Activated CD8-positive, alpha-beta memory T cell treated with anti-CD3 and anti-CD28 coated beads for 48 hours (primary cell): ENCODE results near the gene MACROD2.

Experiments used
- DNase-seq, 3 experiments: peaks; one replicate each; pipeline ENCODE4 v3.0.0-alpha.2; 2020; ENCODE audit warnings: low read depth in 2 of 3, low spot score in 2 of 3

MACROD2 gene

DNA sequence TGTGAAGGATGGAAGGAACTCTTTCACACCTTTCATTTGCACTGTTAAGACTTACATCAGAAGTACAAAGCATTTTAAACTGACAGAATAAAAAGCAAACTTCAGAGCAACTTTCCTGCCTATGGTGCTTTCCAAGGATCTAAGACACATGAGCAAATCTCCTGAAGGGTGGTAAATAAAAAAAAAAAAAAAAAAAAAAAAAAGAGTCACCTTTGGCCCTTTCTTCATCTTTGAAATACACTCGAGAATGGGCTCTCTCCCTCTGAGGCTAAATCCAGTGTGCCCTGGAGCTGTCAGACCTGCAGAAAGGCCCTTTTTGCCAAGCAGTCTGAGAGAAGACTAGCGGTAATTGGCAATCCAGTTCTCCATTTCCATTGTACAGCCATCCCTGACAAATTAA is 1455.9 kb downstream of the MACROD2 start:
- no peak for DNase-seq

DNA sequence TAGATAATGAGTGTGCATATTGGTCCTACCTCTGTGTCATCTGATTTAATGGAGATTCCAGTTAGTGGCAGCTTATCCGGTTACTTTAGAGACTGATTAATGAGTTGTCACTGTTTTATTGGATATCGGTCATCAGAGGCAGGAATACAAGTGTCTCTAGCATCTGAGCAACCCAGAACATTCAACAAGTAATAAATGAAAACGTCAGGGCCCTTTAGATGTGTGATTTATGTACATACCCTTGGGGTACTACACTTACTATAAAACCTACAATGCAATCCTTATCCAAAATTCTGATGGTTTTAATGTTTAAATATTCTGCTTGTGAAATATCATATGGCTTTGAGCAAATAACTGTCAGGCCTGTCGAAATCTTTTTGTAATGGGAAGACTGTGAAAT is 1460.0 kb downstream of the MACROD2 start:
- no peak for DNase-seq

DNA sequence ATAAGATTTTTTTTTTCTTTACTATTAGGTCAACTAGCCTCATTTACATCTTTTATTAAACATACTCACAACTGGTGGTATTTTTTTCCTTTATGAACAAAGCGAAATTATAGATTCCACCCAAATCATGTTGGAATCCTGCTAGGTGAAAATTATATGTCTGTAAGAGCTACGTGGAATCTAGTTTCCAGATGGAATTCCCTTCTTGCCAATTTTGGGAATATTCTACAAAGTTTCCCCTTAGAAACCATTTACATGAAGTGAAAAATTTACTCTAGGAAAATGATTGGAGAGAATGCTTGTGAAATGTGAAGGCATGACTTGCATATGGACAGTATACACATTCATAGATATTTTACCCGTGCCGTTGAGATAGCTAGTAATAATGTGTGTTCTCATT is 1466.6 kb downstream of the MACROD2 start:
- no peak for DNase-seq

GRCh38 chr20:15475483-15475882 is 1480.2 kb downstream of the MACROD2 start:
- DNase-seq, result no peak

DNA sequence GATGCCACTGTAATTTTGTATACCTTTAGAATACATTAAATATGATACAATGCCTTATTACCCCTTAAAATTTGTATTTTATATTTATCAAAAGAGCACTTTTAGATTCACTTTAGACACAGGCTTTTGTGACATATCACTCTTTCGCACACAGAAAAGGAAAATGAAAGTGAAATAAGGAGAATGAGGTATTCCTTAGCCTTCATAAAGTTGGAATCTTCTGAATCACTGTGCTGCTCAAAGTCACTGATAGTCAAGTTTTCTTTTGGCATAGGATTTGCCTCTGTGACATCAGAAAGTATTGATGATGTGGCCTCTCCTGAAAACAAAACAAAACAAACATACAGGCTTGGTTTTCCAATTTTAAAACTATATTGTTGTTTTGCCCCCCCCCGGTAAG is 1480.9 kb downstream of the MACROD2 start:
- DNase-seq, result no peak

DNA sequence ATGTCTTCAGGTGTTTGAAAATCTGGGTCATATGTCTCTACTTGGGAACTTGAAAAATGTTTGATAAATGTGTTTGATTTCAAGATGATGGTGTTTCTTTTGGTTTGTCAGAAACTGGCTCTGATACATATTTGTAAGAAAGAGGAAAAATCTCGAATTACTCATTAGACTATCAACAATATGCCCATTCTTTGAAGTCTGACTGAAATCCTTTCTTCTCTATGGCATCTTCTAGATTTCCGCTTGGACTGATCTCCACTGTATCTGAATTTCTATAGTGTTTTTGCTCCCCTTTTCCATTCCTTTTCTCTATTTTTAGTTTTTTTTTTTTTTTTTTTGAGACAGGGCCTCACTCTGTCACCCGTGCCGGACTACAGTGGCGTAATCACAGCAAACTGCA is 1481.5 kb downstream of the MACROD2 start:
- no peak for DNase-seq

- DNase-seq, result no peak
Observed at GRCh38 chr20:15482525-15482924, 1487.2 kb downstream of the MACROD2 start.

GRCh38 chr20:15485519-15485918 is 1490.2 kb downstream of the MACROD2 start:
- no peak for DNase-seq

- DNase-seq, result no peak
Observed at GRCh38 chr20:15487030-15487429, 1491.7 kb downstream of the MACROD2 start.

DNA sequence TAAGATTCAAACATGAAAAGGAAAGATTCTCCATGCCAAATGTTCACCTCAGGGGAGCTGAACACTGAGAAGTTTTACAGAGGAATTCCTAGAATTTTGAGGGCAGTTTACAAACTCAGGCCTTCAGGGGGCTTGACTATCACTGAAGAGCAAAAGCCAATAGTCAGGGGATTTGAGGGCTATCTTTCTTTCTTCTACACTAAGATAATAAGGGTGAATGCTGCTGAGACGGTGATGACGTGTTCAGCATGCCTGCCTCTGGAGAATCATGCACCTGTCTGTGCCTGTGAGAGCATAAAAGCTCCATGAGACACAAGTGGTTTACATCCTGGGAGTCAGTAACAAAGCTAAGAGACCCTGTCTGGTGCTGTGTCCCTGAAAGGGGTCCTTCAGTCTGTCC is 1492.4 kb downstream of the MACROD2 start:
- DNase-seq, result no peak

GRCh38 chr20:15491575-15491974 is 1496.3 kb downstream of the MACROD2 start:
- no peak for DNase-seq

DNA sequence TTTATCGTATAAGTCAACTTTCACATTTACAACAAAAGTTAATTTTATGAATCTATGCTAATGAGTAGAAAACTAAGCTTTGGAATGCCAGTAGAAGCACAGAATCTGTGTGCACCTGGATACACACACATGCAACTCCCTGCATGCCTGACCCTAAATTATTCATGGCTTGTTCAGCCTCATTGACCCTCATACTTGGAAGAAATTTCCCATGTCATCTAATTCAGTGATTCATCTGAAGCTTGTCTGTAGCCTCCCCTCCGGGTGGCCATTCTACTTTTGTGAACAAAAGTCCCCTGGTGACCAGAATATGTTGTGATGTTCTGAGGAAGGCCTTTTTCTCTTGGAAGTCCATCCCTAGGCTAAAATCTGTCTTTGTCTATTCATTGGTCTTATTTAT is 1499.5 kb downstream of the MACROD2 start:
- no peak for DNase-seq

- DNase-seq, result no peak
Observed at GRCh38 chr20:15496501-15497039, 1501.3 kb downstream of the MACROD2 start.

DNA sequence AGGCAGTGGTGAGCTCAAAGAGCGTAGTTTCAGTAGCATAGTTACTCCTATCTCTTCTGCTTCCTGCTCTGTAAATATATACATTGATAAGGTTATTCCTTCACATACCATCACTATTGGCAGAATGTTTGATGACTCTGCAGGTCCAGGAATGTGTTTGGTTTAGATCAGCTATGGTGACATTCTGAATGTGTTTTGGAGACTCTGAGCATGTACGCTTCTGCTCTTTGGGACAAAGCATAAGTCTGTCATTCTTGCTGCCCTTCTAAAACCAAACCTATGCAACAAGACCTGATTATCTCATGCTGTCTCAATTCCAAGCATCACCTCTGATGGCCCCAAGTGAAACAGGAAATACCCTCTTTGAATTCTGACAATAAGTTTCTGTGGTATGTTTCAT is 1503.6 kb downstream of the MACROD2 start:
- no peak for DNase-seq

DNA sequence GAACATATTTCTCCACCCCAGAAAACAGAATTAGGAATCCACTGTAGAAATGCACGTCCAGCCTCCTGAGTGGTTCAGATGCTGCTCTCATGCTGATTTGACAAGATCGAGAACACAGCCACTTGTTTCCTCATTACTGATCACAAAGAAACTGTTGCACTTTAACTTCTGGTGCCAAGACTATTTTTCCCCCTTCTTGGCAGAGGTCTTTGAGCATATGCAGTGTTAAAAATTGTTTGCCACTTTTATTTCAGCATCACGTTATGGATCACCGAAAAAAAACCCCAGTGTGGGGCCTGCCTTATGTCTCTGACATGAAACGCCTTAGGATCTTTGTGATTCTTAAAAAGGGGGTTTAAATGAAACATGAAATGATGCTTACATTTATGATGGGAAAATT is 1511.0 kb downstream of the MACROD2 start:
- no peak for DNase-seq

DNA sequence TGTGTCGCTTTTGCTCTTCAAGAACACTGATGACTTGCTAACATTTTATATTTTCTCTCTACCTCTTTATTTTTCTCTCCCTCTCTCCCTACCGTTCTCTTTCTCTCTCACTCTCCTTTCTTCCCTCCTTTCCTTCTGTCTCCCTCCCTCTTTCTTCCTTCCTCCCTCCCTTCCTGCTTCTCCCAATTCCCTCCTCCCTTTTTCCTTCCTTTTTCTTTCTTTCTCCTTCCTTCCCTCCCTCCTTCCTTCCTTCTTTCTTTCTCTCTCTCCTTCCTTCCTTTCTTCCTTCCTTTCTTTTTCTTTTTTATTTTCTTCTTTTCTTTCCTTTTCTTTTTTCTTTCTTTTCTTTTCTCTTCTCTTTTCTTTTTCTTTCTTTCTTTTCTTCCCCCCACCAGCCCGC is 1511.8 kb downstream of the MACROD2 start:
- DNase-seq, result no peak

GRCh38 chr20:15511551-15511950 is 1516.2 kb downstream of the MACROD2 start:
- DNase-seq, result no peak

DNA sequence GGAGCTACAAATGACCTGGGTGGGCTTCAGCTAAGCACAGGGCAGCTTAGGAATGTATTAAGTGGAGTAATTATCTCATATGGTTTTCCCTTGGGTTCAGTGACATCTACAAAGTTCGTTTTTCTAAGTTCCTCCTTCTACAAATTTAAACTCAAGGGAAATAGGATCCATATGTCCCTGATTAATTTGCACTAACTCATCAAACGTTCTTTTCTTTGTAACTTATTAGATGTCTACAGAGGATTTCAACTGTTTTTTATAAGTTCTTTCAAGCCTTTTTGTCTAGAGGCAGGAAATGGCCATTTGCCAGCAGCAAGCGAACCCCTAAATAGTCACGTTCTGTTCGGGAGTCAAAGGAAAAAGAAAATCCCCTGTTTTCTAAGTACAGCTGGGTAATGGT is 1517.6 kb downstream of the MACROD2 start:
- DNase-seq, result no peak

- DNase-seq, result no peak
Observed at GRCh38 chr20:15515691-15516090, 1520.4 kb downstream of the MACROD2 start.

DNA sequence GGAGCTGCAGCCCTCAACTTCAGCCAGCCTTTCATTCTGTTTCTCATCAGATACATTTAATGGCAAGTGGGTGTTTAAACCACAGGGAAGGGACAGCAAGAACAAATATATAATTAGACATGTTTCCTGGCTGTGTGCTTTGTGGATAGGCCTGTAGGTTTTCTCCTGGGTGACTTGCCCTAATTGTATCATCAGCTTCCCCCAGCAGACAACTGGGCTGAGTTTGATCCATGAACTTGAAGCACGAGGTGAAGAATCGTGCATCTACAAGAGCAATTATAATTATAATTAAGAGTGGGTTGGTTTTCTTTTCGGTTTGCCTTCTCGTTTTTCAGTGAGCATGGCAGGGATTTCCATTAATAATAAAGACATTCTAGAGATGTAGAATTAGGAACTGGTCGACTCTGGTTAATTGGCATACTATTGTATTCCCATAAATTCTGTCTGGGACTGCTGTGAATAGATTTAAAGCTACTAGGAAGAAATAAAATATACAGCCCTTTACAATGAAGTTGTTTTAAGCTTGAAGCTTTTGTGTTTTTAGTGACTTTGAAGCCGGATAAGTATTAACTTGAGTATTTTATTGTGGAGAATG is 1525.7 kb downstream of the MACROD2 start:
- DNase-seq, result no peak

DNA sequence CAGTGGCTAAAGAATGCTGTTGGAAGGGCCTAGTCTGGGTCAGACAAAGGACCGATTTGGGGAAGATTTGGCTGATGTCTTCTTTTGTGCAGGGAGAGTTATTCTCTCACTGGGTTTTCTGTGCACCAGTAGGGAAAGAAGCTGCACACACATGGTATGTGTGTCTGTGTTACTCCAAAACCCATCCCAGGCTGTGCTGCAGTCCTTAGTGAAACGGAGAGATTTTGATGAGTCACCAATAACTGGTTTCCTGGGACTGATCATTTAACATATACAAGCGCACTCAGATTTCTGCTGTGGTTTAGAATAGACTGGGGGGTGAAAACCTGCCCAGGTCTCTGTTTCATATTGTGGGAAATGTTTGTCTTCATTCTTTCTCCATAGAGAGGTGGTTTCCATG is 1528.1 kb downstream of the MACROD2 start:
- no peak for DNase-seq

- no peak for DNase-seq
Observed at GRCh38 chr20:15528391-15529111, 1533.2 kb downstream of the MACROD2 start.

DNA sequence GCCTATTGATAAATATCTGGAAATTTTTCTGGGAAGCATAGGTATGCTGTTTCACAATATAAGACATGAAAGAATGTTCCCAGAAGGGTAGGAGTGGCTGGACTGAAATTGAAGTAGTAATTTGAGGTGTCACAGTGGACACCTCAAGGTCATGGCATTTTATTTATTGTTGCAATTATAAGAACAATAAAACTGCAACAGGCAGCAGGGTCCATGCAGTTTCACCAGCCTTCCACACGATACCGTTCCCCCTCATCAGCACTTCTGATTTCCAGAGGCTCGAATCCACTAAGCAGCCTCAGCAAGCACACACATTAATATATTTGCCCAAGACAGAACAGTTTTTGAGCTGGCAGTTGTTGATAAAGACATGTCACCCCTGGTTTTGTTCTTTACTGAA is 1540.5 kb downstream of the MACROD2 start:
- DNase-seq, result no peak
